Spleen (tissue), 11 donors: ENCODE data around the gene RNASE1. TPM values are rescaled to one million over a fixed set of nuclear protein-coding genes. Genes with fewer than 3 reads are reported as not detected.

Source experiments
- DNase-seq: peaks from one replicate; pipeline ENCODE4 v3.0.0-alpha.2; 2020
- H3K27ac ChIP-seq, 8 donors: fragments of 200-600 bp; sonication (generic) in 7 of 8; 1 replicate in 4 of 8; 2 replicates in 4 of 8; pipeline versions ENCODE4 v1.5.0 to v1.8.0; 2016 to 2021; ENCODE audit warnings: inconsistent platforms in 4 of 8, mild to moderate bottlenecking in 4 of 8, moderate library complexity in 1 of 8
- H3K27me3 ChIP-seq, 7 donors: fragments of 200-600 bp; sonication (generic) in 6 of 7; replicated peaks in 1 of 7; 1 replicate in 4 of 7; 2 replicates in 3 of 7; pipeline versions ENCODE4 v1.5.0 to v1.8.0; 2016 to 2021; ENCODE audit warnings: inconsistent platforms in 3 of 7, mild to moderate bottlenecking in 1 of 7
- H3K36me3 ChIP-seq, 6 donors: fragments of 200-600 bp; sonication (generic) in 5 of 6; 1 replicate in 4 of 6; 2 replicates in 2 of 6; pipeline versions ENCODE4 v1.5.0 to v1.8.0; 2016 to 2021; ENCODE audit warnings: inconsistent platforms in 2 of 6
- H3K4me1 ChIP-seq, 6 donors: fragments of 200-600 bp; sonication (generic) in 5 of 6; 1 replicate in 3 of 6; 2 replicates in 3 of 6; pipeline versions ENCODE4 v1.5.0 to v1.8.0; 2016 to 2021; ENCODE audit warnings: inconsistent platforms in 3 of 6
- H3K4me3 ChIP-seq, 8 donors: fragments of 200-600 bp; sonication (generic) in 7 of 8; 1 replicate in 4 of 8; 2 replicates in 4 of 8; pipeline versions ENCODE4 v1.5.0 to v1.8.0; 2016 to 2021; ENCODE audit warnings: inconsistent platforms in 4 of 8, mild to moderate bottlenecking in 4 of 8, moderate library complexity in 2 of 8
- H3K9me3 ChIP-seq, 8 donors: fragments of 200-600 bp; sonication (generic) in 7 of 8; 1 replicate in 4 of 8; 2 replicates in 4 of 8; pipeline versions ENCODE4 v1.5.0 to v1.8.0; 2016 to 2021; ENCODE audit warnings: inconsistent platforms in 4 of 8
- CTCF ChIP-seq, 11 experiments: fragments of 200-600 bp in 7 of 11; fragments of 450-650 bp in 4 of 11; sonication (generic) in 4 of 11; IDR thresholded peaks in 8 of 11; conservative IDR thresholded peaks in 3 of 11; 1 replicate in 7 of 11; 2 replicates in 4 of 11; pipeline versions ENCODE4 v1.4.0 to v1.8.0; 2016 to 2021; ENCODE audit warnings: antibody characterized with exemption in 11 of 11, inconsistent platforms in 4 of 11, mild to moderate bottlenecking in 1 of 11
- POLR2A ChIP-seq, 3 donors: fragments of 450-650 bp; IDR thresholded peaks; one replicate each; pipeline ENCODE4 v1.5.1; 2017; ENCODE audit warnings: antibody characterized with exemption in 3 of 3, mild to moderate bottlenecking in 1 of 3
- POLR2AphosphoS5 ChIP-seq, 3 donors: sonication (generic); formaldehyde crosslinking; IDR thresholded peaks; one replicate each; pipeline ENCODE4 v1.5.1; 2017; ENCODE audit warnings: antibody characterized with exemption in 3 of 3
- WGBS, 5 donors: extraction: QIAGEN DNeasy Blood & Tissue Kit in 3 of 5; methylation state at CpG; one replicate each; pipeline versions ENCODE4 v1.1.5 to v1.1.7; 2013 to 2018; 5-methylcytosine and 5-hydroxymethylcytosine counted together
- intact Hi-C: fragments of 100-400 bp; cut with DNase I; formaldehyde crosslinking; loops from one replicate; pipeline ENCODE4 v1.15.0; 2023; ENCODE audit warnings: low total_unique reads
- polyA plus RNA-seq, 3 donors: library from polyadenylated mRNA; stranded (reverse); fragments of 200-250 nt; gene quantifications; one replicate each; pipeline ENCODE4 v1.2.1, GENCODE V29; 2013
- total RNA-seq, 7 donors: library from RNA; depleted of rRNA in 3 of 7; stranded (reverse); fragments of >200 nt in 3 of 7; fragmentation: NEBNext Ultra II Directional in 4 of 7; extraction: Animal tissue kit (Norgen Biotek cat#: 25700) in 4 of 7; gene quantifications; one replicate each; pipeline versions ENCODE4 v1.1.0 to v1.2.1, GENCODE V29; 2016 to 2021
- donor health status: healthy with polysubstance abuse.
- donor health status: DM: no; HTN: no; CAD: no; lungs with moderate emphysema.
- donor health status: DM: no; HTN: no; CAD: no.
- donor health status: Bipolar disorder and iron deficiency.
- donor health status: healthy.
- donor health status: DM: no; HTN: no; CAD: no.
- donor health status: DM: yes; HTN: yes; CAD: no.

The RNASE1 gene
- total and polyA plus RNA-seq, 10 donors = 61.9 to 497 (median 276) TPM

DNA sequence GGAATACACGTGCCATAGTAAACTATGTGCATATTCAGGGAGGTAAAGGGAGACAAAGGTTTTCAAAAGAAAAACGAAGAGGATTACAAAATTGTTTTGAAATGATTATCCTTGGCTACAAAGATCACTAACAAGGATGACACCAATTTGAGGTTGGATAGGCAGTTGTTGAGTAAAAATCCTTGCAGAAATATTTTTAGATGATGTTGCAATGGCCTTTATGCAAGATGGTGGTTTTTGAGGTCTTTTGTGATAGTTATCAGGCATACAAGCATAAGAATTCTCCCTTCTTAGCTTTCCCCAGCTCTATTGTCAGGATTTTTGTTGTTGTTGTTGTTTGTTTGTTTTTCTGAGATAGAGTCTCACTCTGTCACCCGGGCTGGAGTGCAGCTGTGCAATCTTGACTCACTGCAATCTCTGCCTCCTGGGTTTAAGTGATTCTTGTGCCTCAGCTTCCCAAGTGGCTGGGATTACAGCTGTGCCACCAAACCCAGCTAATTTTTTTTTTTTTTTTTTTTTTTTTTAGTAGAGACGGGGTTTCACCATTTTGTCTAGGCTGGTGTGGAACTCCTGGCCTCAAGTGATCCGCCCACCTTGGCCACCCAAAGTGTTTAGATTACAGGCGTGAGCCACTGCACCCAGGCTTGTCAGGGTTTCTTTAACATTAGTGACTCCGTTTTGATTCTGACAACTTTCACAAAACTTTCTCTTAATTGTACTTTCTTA, 7.8 kb downstream of the RNASE1 start:
- DNase-seq = no peak
- Histone ChIP-seq H3K27me3 (no peaks in the 10 kb centered on the region), H3K4me1 (peaks cover 0 to 84% (median 39%) of the 10 kb centered on the region in 6 donors), H3K4me3 (no peak overlapping the region), H3K27ac (peak overlapping the region in 3 of 8 donors; percentile 26 to 52 (median 44)), H3K9me3 (no peaks in the 10 kb centered on the region), H3K36me3 (no peaks in the 10 kb centered on the region)
- 47 to 87% (median 72%) methylated on average over 7 of the region's 7 CpGs for WGBS, 5 donors
- intact Hi-C loops = no loop called here
- no peak for TF ChIP-seq POLR2A (IDR thresholded peaks at IDR 0.05)
- TF ChIP-seq CTCF (IDR thresholded peaks at IDR 0.05 in 8 of 11, conservative IDR thresholded peaks at IDR 0.05 in 3 of 11) = no peak
- TF ChIP-seq POLR2AphosphoS5 (IDR thresholded peaks at IDR 0.05) = no peak

DNA sequence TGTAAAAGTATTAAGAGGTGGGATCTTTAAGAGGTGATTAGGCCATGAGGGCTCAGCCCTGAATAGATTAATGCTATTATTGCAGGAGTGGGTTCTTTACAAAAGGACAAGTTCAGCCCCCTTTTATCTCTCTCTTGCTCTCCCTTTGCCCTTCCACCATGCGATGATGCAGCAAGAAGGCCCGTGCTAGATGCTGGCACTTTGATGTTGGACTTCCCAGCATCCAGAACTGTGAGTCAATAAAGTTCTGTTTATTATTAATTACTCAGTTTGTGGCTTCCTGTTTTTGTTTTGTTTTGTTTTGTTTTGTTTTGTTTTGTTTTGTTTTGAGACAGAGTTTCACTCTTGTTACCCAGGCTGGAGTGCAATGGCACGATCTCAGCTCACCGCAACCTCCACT, 10.1 kb downstream of the RNASE1 start:
- Histone ChIP-seq H3K4me3 (no peak overlapping the region), H3K9me3 (no peaks in the 10 kb centered on the region), H3K36me3 (no peaks in the 10 kb centered on the region), H3K27me3 (no peaks in the 10 kb centered on the region), H3K27ac (peak overlapping the region in 2 of 8 donors; percentile 45 to 46), H3K4me1 (peaks cover 0 to 74% (median 20%) of the 10 kb centered on the region in 6 donors)
- DNase-seq = no peak
- intact Hi-C loops = no loop called here
- no peak for TF ChIP-seq POLR2AphosphoS5 (IDR thresholded peaks at IDR 0.05)
- 72 to 86% (median 73%) methylated on average over 4 of the region's 4 CpGs for WGBS, 5 donors

GRCh38 chr14:20791597-20791996, 11.0 kb downstream of the RNASE1 start:
- no peak for DNase-seq
- Histone ChIP-seq H3K4me3 (no peak overlapping the region), H3K27me3 (no peaks in the 10 kb centered on the region), H3K9me3 (no peaks in the 10 kb centered on the region), H3K36me3 (peaks cover 0 to 1% (median 0%) of the 10 kb centered on the region in 6 donors), H3K27ac (peak overlapping the region in 5 of 8 donors; percentile 7 to 53 (median 45)), H3K4me1 (peaks cover 0 to 75% (median 22%) of the 10 kb centered on the region in 6 donors)
- 54 to 73% (median 62%) methylated on average over 2 of the region's 2 CpGs for WGBS, 5 donors
- intact Hi-C loops = no loop called here
- TF ChIP-seq POLR2A (IDR thresholded peaks at IDR 0.05) = no peak

GRCh38 chr14:20791187-20791586, 11.5 kb downstream of the RNASE1 start:
- 29 to 47% (median 38%) methylated on average over 7 of the region's 7 CpGs for WGBS, 5 donors
- TF ChIP-seq POLR2AphosphoS5 (IDR thresholded peaks at IDR 0.05) = no peak
- TF ChIP-seq CTCF (IDR thresholded peaks at IDR 0.05 in 8 of 11, conservative IDR thresholded peaks at IDR 0.05 in 3 of 11) = no peak
- TF ChIP-seq POLR2A (IDR thresholded peaks at IDR 0.05) = no peak
- intact Hi-C loops = no loop called here
- no peak for DNase-seq
- H3K4me3 ChIP-seq = no peak overlapping the region
- peaks cover 0 to 79% (median 24%) of the 10 kb centered on the region in 6 donors for H3K4me1 ChIP-seq
- H3K27ac ChIP-seq = peak overlapping the region in 5 of 8 donors; percentile 7 to 53 (median 45)
- no peaks in the 10 kb centered on the region for H3K27me3 ChIP-seq
- H3K36me3 ChIP-seq = peaks cover 0 to 5% (median 0%) of the 10 kb centered on the region in 6 donors
- no peaks in the 10 kb centered on the region for H3K9me3 ChIP-seq

- Histone ChIP-seq H3K27ac (peak overlapping the region in 5 of 8 donors; percentile 7 to 53 (median 45)), H3K4me1 (peaks cover 0 to 84% (median 25%) of the 10 kb centered on the region in 6 donors)
These were observed 12.1 kb downstream of the RNASE1 start for GRCh38 chr14:20790464-20791116.

More at GRCh38 chr14:20790464-20791116, 12.1 kb downstream of the RNASE1 start:
- H3K9me3 ChIP-seq = no peaks in the 10 kb centered on the region
- DNase-seq = no peak
- no peaks in the 10 kb centered on the region for H3K27me3 ChIP-seq
- peaks cover 0 to 8% (median 0%) of the 10 kb centered on the region in 6 donors for H3K36me3 ChIP-seq
- TF ChIP-seq POLR2A (IDR thresholded peaks at IDR 0.05) (no peak), CTCF (IDR thresholded peaks at IDR 0.05 in 8 of 11, conservative IDR thresholded peaks at IDR 0.05 in 3 of 11) (no peak), POLR2AphosphoS5 (IDR thresholded peaks at IDR 0.05) (no peak)
- no peak overlapping the region for H3K4me3 ChIP-seq
- intact Hi-C loops = no loop called here
- 86 to 92% (median 89%) methylated on average over 13 of the region's 13 CpGs for WGBS, 5 donors
